Uterus (tissue), 4 donors: ENCODE measurements around the gene GSPT1. TPM values are rescaled to one million over a fixed set of nuclear protein-coding genes. Genes with fewer than 3 reads are reported as not detected.
"Not testable (repeated sequence)": the region's sequence is repeated elsewhere in the genome, so short reads cannot be mapped to it uniquely, and the experiment has no call there.

Source experiments
- DNase-seq, 2 donors: peaks; one replicate each; pipeline ENCODE4 v3.0.0-alpha.2; 2019 to 2020
- H3K27ac ChIP-seq, 2 donors: fragments of 200-600 bp; sonication (generic); 1 replicate in 1 of 2; 2 replicates in 1 of 2; pipeline ENCODE4 v1.5.1; 2016 to 2018
- H3K27me3 ChIP-seq, 2 donors: fragments of 200-600 bp; sonication (generic); one replicate each; pipeline ENCODE4 v1.5.1; 2018 to 2019; ENCODE audit warnings: control low read depth in 1 of 2
- H3K36me3 ChIP-seq, 2 donors: fragments of 200-600 bp; sonication (generic); one replicate each; pipeline ENCODE4 v1.5.1; 2019; ENCODE audit warnings: control low read depth in 1 of 2
- H3K4me1 ChIP-seq, 2 donors: fragments of 200-600 bp; sonication (generic); one replicate each; pipeline ENCODE4 v1.5.1; 2018 to 2019; ENCODE audit warnings: control low read depth in 1 of 2
- H3K4me3 ChIP-seq, 2 donors: fragments of 200-600 bp; sonication (generic); 1 replicate in 1 of 2; 2 replicates in 1 of 2; pipeline ENCODE4 v1.5.1; 2018 to 2019; ENCODE audit warnings: mild to moderate bottlenecking in 1 of 2
- H3K9me3 ChIP-seq, 2 donors: fragments of 200-600 bp; sonication (generic); one replicate each; pipeline ENCODE4 v1.5.1; 2019; ENCODE audit warnings: control low read depth in 1 of 2
- CTCF ChIP-seq, 4 experiments: fragments of 200-600 bp in 2 of 4; fragments of 450-650 bp in 2 of 4; sonication (generic) in 2 of 4; IDR thresholded peaks; one replicate each; pipeline ENCODE4 v1.5.1; 2016 to 2019; ENCODE audit warnings: antibody characterized with exemption in 4 of 4, mild to moderate bottlenecking in 2 of 4, moderate library complexity in 1 of 4
- POLR2A ChIP-seq, 2 donors: fragments of 450-650 bp; IDR thresholded peaks; one replicate each; pipeline ENCODE4 v1.6.1; 2016; ENCODE audit warnings: antibody characterized with exemption in 2 of 2, mild to moderate bottlenecking in 1 of 2, moderate library complexity in 1 of 2
- intact Hi-C: fragments of 100-400 bp; cut with DNase I; formaldehyde crosslinking; loops from one replicate; pipeline ENCODE4 v1.15.1; 2023; ENCODE audit warnings: low total_unique reads
- total RNA-seq, 4 donors: library from RNA; depleted of rRNA in 3 of 4; stranded (reverse); fragments of >200 nt in 3 of 4; gene quantifications; one replicate each; pipeline versions ENCODE4 v1.1.0 to v1.2.4, GENCODE V29; 2014 to 2023
- donor health status: DM: yes; HTN: yes; CAD: no.

GSPT1 gene
- total RNA-seq, 4 donors from 2014 or later: 33.2 to 73.7 (median 64.7) TPM

- Histone ChIP-seq H3K27me3 (no peaks in the 10 kb centered on the region), H3K4me1 (no peaks in the 10 kb centered on the region), H3K27ac (no peak overlapping the region), H3K36me3 (no peaks in the 10 kb centered on the region), H3K9me3 (no peaks in the 10 kb centered on the region), H3K4me3 (no peak overlapping the region)
- TF ChIP-seq CTCF (IDR thresholded peaks at IDR 0.05): no peak
- TF ChIP-seq POLR2A (IDR thresholded peaks at IDR 0.05): no peak
- DNase-seq: no peak
- intact Hi-C loops: no loop called here
Observed at GRCh38 chr16:11835891-11836649, 79.7 kb downstream of the GSPT1 start.

GRCh38 chr16:11835309-11835708 is 80.4 kb downstream of the GSPT1 start:
- TF ChIP-seq CTCF (IDR thresholded peaks at IDR 0.05) (no peak), POLR2A (IDR thresholded peaks at IDR 0.05) (no peak)
- intact Hi-C loops: no loop called here
- Histone ChIP-seq H3K36me3 (no peaks in the 10 kb centered on the region), H3K4me1 (no peaks in the 10 kb centered on the region), H3K27ac (no peak overlapping the region), H3K9me3 (no peaks in the 10 kb centered on the region), H3K27me3 (no peaks in the 10 kb centered on the region), H3K4me3 (no peak overlapping the region)
- DNase-seq: no peak

- TF ChIP-seq POLR2A (IDR thresholded peaks at IDR 0.05) (no peak), CTCF (IDR thresholded peaks at IDR 0.05) (no peak)
- intact Hi-C loops: no loop called here
Observed at GRCh38 chr16:11833951-11834695, 81.6 kb downstream of the GSPT1 start.

GRCh38 chr16:11828696-11829095 is 87.1 kb downstream of the GSPT1 start:
- intact Hi-C loops: no loop called here
- no peak for DNase-seq
- Histone ChIP-seq H3K9me3 (no peaks in the 10 kb centered on the region), H3K36me3 (no peaks in the 10 kb centered on the region), H3K4me1 (no peaks in the 10 kb centered on the region), H3K27ac (no peak overlapping the region), H3K4me3 (no peak overlapping the region), H3K27me3 (no peaks in the 10 kb centered on the region)
- TF ChIP-seq CTCF (IDR thresholded peaks at IDR 0.05) (no peak), POLR2A (IDR thresholded peaks at IDR 0.05) (no peak)

More at GRCh38 chr16:11833951-11834695, 81.6 kb downstream of the GSPT1 start:
- no peak for DNase-seq
- no peaks in the 10 kb centered on the region for H3K36me3 ChIP-seq
- H3K4me3 ChIP-seq: no peak overlapping the region
- no peaks in the 10 kb centered on the region for H3K4me1 ChIP-seq
- H3K9me3 ChIP-seq: no peaks in the 10 kb centered on the region
- no peaks in the 10 kb centered on the region for H3K27me3 ChIP-seq
- H3K27ac ChIP-seq: no peak overlapping the region

- intact Hi-C loops, H3K4me3 ChIP-seq: not testable (repeated sequence)
Observed at GRCh38 chr16:11825520-11826165, 90.1 kb downstream of the GSPT1 start.

More at GRCh38 chr16:11825520-11826165, 90.1 kb downstream of the GSPT1 start:
- H3K36me3 ChIP-seq, H3K27me3 ChIP-seq, DNase-seq, H3K27ac ChIP-seq, H3K9me3 ChIP-seq, H3K4me1 ChIP-seq: not testable (repeated sequence)
